ENCODE results near the gene UNC5A.

DNA sequence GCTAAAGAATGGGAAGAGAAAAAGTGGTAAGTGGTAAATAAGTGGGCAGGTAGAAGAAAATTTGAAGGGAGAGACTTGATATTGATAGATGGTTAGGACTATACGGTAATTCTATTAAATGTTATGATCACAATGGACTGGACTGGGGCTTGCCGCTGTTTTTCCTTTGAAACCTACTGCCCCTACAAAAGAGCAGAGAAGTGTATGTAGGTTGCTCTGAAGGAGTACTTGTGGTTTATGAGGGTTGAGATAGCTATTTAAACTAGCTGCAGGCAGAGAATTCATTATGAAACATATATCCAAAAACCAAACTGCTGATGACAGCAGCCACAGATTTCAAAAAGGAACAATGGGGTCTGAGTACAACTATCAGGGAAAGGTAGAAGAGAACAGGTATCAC lies 105.5 kb downstream of the UNC5A start:
- no peak for TF ChIP-seq POLR2A (IDR thresholded peaks at IDR 0.05)
- TF ChIP-seq, protein P1, sequence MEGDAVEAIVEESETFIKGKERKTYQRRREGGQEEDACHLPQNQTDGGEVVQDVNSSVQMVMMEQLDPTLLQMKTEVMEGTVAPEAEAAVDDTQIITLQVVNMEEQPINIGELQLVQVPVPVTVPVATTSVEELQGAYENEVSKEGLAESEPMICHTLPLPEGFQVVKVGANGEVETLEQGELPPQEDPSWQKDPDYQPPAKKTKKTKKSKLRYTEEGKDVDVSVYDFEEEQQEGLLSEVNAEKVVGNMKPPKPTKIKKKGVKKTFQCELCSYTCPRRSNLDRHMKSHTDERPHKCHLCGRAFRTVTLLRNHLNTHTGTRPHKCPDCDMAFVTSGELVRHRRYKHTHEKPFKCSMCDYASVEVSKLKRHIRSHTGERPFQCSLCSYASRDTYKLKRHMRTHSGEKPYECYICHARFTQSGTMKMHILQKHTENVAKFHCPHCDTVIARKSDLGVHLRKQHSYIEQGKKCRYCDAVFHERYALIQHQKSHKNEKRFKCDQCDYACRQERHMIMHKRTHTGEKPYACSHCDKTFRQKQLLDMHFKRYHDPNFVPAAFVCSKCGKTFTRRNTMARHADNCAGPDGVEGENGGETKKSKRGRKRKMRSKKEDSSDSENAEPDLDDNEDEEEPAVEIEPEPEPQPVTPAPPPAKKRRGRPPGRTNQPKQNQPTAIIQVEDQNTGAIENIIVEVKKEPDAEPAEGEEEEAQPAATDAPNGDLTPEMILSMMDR (IDR thresholded peaks at IDR 0.05): no peak

All from uterus (tissue), 2 donors.